Sigmoid colon (tissue), 4 donors: Measurements from ENCODE around the gene MS4A13.

Experiments used
- CTCF ChIP-seq, 4 experiments: fragments of 450-650 bp in 3 of 4; fragments of 200-600 bp in 1 of 4; IDR thresholded peaks; one replicate each; pipeline ENCODE4 v1.5.1; 2016 to 2019; ENCODE audit warnings: antibody characterized with exemption in 4 of 4, mild to moderate bottlenecking in 3 of 4, moderate library complexity in 2 of 4
- EP300 ChIP-seq, 4 donors: sonication (generic); formaldehyde crosslinking; IDR thresholded peaks; one replicate each; pipeline ENCODE4 v1.6.1; 2017; ENCODE audit warnings: antibody characterized with exemption in 4 of 4
- POLR2A ChIP-seq, 2 donors: fragments of 450-650 bp; IDR thresholded peaks; one replicate each; pipeline ENCODE4 v1.6.1; 2016; ENCODE audit warnings: antibody characterized with exemption in 2 of 2, mild to moderate bottlenecking in 2 of 2, moderate library complexity in 2 of 2
- POLR2AphosphoS5 ChIP-seq, 4 donors: sonication (generic); formaldehyde crosslinking; IDR thresholded peaks; one replicate each; pipeline ENCODE4 v1.6.1; 2017; ENCODE audit warnings: antibody characterized with exemption in 4 of 4

GRCh38 chr11:60500276-60500910, 14.8 kb upstream of the MS4A13 start:
- no peak for TF ChIP-seq CTCF (IDR thresholded peaks at IDR 0.05)
- TF ChIP-seq EP300 (IDR thresholded peaks at IDR 0.05): no peak
- TF ChIP-seq POLR2A (IDR thresholded peaks at IDR 0.05): no peak
- no peak for TF ChIP-seq POLR2AphosphoS5 (IDR thresholded peaks at IDR 0.05)
